Measurements from ENCODE around the gene FZD10. TPM values are rescaled to one million over a fixed set of nuclear protein-coding genes. Genes with fewer than 3 reads are reported as not detected.

The FZD10 gene
- total and polyA plus RNA-seq, 12 donors, result 0.07 to 0.44 (median 0.14) TPM; not detected in 3

GRCh38 chr12:130141901-130142683, 20.2 kb upstream of the FZD10 start:
- no peak for TF ChIP-seq POLR2A (IDR thresholded peaks at IDR 0.05)
- no peak for TF ChIP-seq CTCF (IDR thresholded peaks at IDR 0.05)
- Histone ChIP-seq H3K4me3 (no peak overlapping the region), H3K4me1 (replicated peaks in 1 of 2) (no peaks in the 10 kb centered on the region), H3K27me3 (peaks cover 6% of the 10 kb centered on the region), H3K27ac (no peak overlapping the region), H3K9me3 (replicated peaks in 1 of 3) (no peaks in the 10 kb centered on the region), H3K36me3 (replicated peaks in 1 of 2) (no peaks in the 10 kb centered on the region)
- intact Hi-C loops (cut with DNase I), result no loop called here
- DNase-seq, result no peak
- 75 to 82% (median 78%) methylated on average over 9 to 18 of the region's 18 CpGs for WGBS, 4 donors

- intact Hi-C loops (cut with DNase I), result no loop called here
- 73 to 89% (median 84%) methylated on average over 10 to 14 of the region's 14 CpGs for WGBS, 4 donors
- Histone ChIP-seq H3K27me3 (peaks cover 3% of the 10 kb centered on the region), H3K36me3 (replicated peaks in 1 of 2) (no peaks in the 10 kb centered on the region), H3K9me3 (replicated peaks in 1 of 3) (no peaks in the 10 kb centered on the region), H3K4me3 (no peak overlapping the region), H3K4me1 (replicated peaks in 1 of 2) (no peaks in the 10 kb centered on the region), H3K27ac (no peak overlapping the region)
- DNase-seq, result no peak
- TF ChIP-seq POLR2A (IDR thresholded peaks at IDR 0.05) (no peak), CTCF (IDR thresholded peaks at IDR 0.05) (no peak)
Measured at GRCh38 chr12:130142736-130143135, 19.5 kb upstream of the FZD10 start.

GRCh38 chr12:130143136-130143535, 19.1 kb upstream of the FZD10 start:
- H3K4me1 ChIP-seq (replicated peaks in 1 of 2), result no peaks in the 10 kb centered on the region
- TF ChIP-seq POLR2A (IDR thresholded peaks at IDR 0.05) (no peak), CTCF (IDR thresholded peaks at IDR 0.05) (no peak)

GRCh38 chr12:130144256-130144655, 18.0 kb upstream of the FZD10 start:
- H3K4me1 ChIP-seq (replicated peaks in 1 of 2), result no peaks in the 10 kb centered on the region
- H3K27me3 ChIP-seq, result peaks cover 3% of the 10 kb centered on the region
- H3K9me3 ChIP-seq (replicated peaks in 1 of 3), result no peaks in the 10 kb centered on the region
- no peaks in the 10 kb centered on the region for H3K36me3 ChIP-seq (replicated peaks in 1 of 2)
- whole genome bisulfite sequencing, 4 donors, result 84 to 92% (median 90%) methylated on average over 10 of the region's 10 CpGs
- intact Hi-C loops (cut with DNase I), result no loop called here
- TF ChIP-seq POLR2A (IDR thresholded peaks at IDR 0.05) (no peak), CTCF (IDR thresholded peaks at IDR 0.05) (no peak)
- no peak overlapping the region for H3K4me3 ChIP-seq
- DNase-seq, result no peak
- H3K27ac ChIP-seq, result no peak overlapping the region

More at GRCh38 chr12:130143136-130143535, 19.1 kb upstream of the FZD10 start:
- intact Hi-C loops (cut with DNase I), result no loop called here
- Histone ChIP-seq H3K36me3 (replicated peaks in 1 of 2) (no peaks in the 10 kb centered on the region), H3K27me3 (peaks cover 3% of the 10 kb centered on the region), H3K9me3 (replicated peaks in 1 of 3) (no peaks in the 10 kb centered on the region), H3K27ac (no peak overlapping the region), H3K4me3 (no peak overlapping the region)
- DNase-seq, result no peak
- WGBS, 4 donors, result 78 to 94% (median 85%) methylated on average over 9 of the region's 9 CpGs

Data from adrenal gland (tissue), 12 donors.